ENCODE data around the gene PHF20.

DNA sequence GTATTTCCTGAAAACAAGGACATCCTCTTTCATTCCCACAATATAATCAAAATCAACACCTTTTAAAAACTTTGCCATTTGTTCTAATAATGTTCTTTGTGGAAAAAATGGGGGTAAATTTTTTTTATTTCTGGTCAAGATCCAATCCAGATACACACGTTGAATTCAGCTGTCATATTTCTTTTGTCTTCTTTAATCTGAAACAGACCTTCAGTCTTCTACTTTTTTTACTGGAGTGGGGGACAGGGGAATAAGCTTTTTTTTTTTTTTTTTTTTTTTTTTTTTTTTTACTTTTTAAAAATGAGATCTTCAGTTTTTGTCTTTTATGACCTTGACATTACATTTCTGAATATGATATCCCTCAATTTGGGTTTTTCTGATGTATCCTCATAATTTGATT is 113.4 kb downstream of the PHF20 start:
- TF ChIP-seq POLR2A (IDR thresholded peaks at IDR 0.05; ENCODE audit: low read depth, low read length), result no peak
- TF ChIP-seq FOS (IDR thresholded peaks at IDR 0.05; ENCODE audit: borderline replicate concordance, insufficient read depth, low read length), result no peak
